ENCODE measurements around the gene MACO1.

GRCh38 chr1:25501235-25502058, 70.8 kb downstream of the MACO1 start:
- TF ChIP-seq EZH2phosphoT487 (conservative IDR thresholded peaks at IDR 0.05; ENCODE audit: low read length) (no peak), CTCF (IDR thresholded peaks at IDR 0.05; ENCODE audit: insufficient read depth, low read length, poor library complexity, severe bottlenecking) (peak; percentile 12)

Data from SU-DHL-6 (cell line).